EH (cell line): ENCODE results near the gene NPDC1.
A peak's percentile ranks its signal among the peaks of the same experiment; 100 is the strongest.
"Not testable (repeated sequence)": the region's sequence is repeated elsewhere in the genome, so short reads cannot be mapped to it uniquely, and the experiment has no call there.

Experiments
- DNase-seq: peaks from one replicate; pipeline ENCODE4 v3.0.0-alpha.2; 2015; ENCODE audit warnings: low read depth

Gene NPDC1

GRCh38 chr9:137011156-137011555 is 34.8 kb downstream of the NPDC1 start:
- DNase-seq: no peak

- DNase-seq: no peak
These were observed 35.8 kb downstream of the NPDC1 start for GRCh38 chr9:137009938-137010732.

GRCh38 chr9:137009217-137009616 is 36.8 kb downstream of the NPDC1 start:
- no peak for DNase-seq

- no peak for DNase-seq
These were observed 37.7 kb downstream of the NPDC1 start for GRCh38 chr9:137008312-137008711.

GRCh38 chr9:137007816-137008270 is 38.1 kb downstream of the NPDC1 start:
- DNase-seq: no peak

GRCh38 chr9:137007108-137007815 is 38.7 kb downstream of the NPDC1 start:
- no peak for DNase-seq

GRCh38 chr9:137006116-137007003 is 39.6 kb downstream of the NPDC1 start:
- DNase-seq: no peak

- not testable (repeated sequence) for DNase-seq
These were observed 41.7 kb downstream of the NPDC1 start for GRCh38 chr9:137004285-137004684.

- DNase-seq: no peak
These were observed 43.3 kb downstream of the NPDC1 start for GRCh38 chr9:137002646-137003041.

- DNase-seq: no peak
These were observed 43.9 kb downstream of the NPDC1 start for GRCh38 chr9:137001857-137002645.

GRCh38 chr9:137000177-137000930 is 45.6 kb downstream of the NPDC1 start:
- peak; percentile 86 for DNase-seq

GRCh38 chr9:136997830-136998234 is 48.1 kb downstream of the NPDC1 start:
- DNase-seq: no peak

- no peak for DNase-seq
These were observed 48.6 kb downstream of the NPDC1 start for GRCh38 chr9:136997371-136997770.

GRCh38 chr9:136996361-136997292 is 49.4 kb downstream of the NPDC1 start, which contains the start of gene CLIC3:
Gene CLIC3, minus strand, starts transcription at chr9:136996568. Its CDS starts 25 bp downstream, at chr9:136996543.
- DNase-seq: peak; percentile 34

- DNase-seq: peak; percentile 56
These were observed 50.1 kb downstream of the NPDC1 start for GRCh38 chr9:136995772-136996311.

- no peak for DNase-seq
These were observed 50.6 kb downstream of the NPDC1 start for GRCh38 chr9:136995362-136995761.

- no peak for DNase-seq
These were observed 51.1 kb downstream of the NPDC1 start for GRCh38 chr9:136994888-136995230.

- DNase-seq: no peak
These were observed 51.6 kb downstream of the NPDC1 start for GRCh38 chr9:136994180-136994887.
